PC-3 (cell line): ENCODE data around the gene MAP1B. TPM values are rescaled to one million over a fixed set of nuclear protein-coding genes. Genes with fewer than 3 reads are reported as not detected.

Source experiments
- ATAC-seq: fragments of 200-7000 bp; cut with Tn5 transposase; 2 replicates; pipeline ENCODE4 v1.9.1; 2020; ENCODE audit warnings: mild to moderate bottlenecking, moderate library complexity
- BruUV-seq: library from RNA; stranded (reverse); fragments of 400-500 nt; replicated peaks from 2 replicates; lab custom pipeline; 2021; lab: Mats Ljungman, UMichigan
- CTCF ChIA-PET: fragments of 300-600 bp; sonication (Branson Sonifier 250); formaldehyde crosslinking; loops from one replicate; lab custom pipeline; 2022; ENCODE audit warnings: antibody characterized with exemption; lab: Charles Lee
- POLR2A ChIA-PET: fragments of 300-600 bp; sonication (Branson Sonifier 250); formaldehyde crosslinking; loops from one replicate; lab custom pipeline; 2022; ENCODE audit warnings: antibody characterized with exemption; ENCODE audit not compliant: unreplicated experiment; lab: Charles Lee
- DNase-seq: peaks from one replicate; pipeline ENCODE4 v3.0.0-alpha.2; 2015
- H2AFZ ChIP-seq: fragments of 300-600 bp; sonication (generic); 2 replicates; pipeline ENCODE4 v1.6.0; 2016; ENCODE audit warnings: antibody characterized with exemption, low read length
- H3F3A ChIP-seq: fragments of 300-600 bp; sonication (generic); one replicate; pipeline ENCODE4 v1.6.0; 2017; ENCODE audit warnings: antibody characterized with exemption, low read length, control low read depth, mild to moderate bottlenecking; ENCODE audit not compliant: unreplicated experiment
- H3K27ac ChIP-seq: fragments of 300-600 bp; sonication (generic); 2 replicates; pipeline ENCODE4 v1.5.1; 2016; ENCODE audit warnings: mild to moderate bottlenecking, low read length
- H3K27me3 ChIP-seq: fragments of 300-600 bp; sonication (generic); 2 replicates; pipeline ENCODE4 v1.6.1; 2016; ENCODE audit warnings: low read length, mixed read lengths
- H3K36me3 ChIP-seq: fragments of 300-600 bp; sonication (generic); 2 replicates; pipeline ENCODE4 v1.6.1; 2016; ENCODE audit warnings: low read depth, mixed run types, low read length, mixed read lengths
- H3K4me1 ChIP-seq: fragments of 300-600 bp; sonication (generic); 2 replicates; pipeline ENCODE4 v1.5.1; 2016; ENCODE audit warnings: low read length; ENCODE audit not compliant: insufficient read depth
- H3K4me2 ChIP-seq: fragments of 300-600 bp; sonication (generic); 2 replicates; pipeline ENCODE4 v1.6.0; 2016; ENCODE audit warnings: low read length
- H3K4me3 ChIP-seq: fragments of 300-600 bp; sonication (generic); 2 replicates; pipeline ENCODE4 v1.5.1; 2016; ENCODE audit warnings: mild to moderate bottlenecking, low read length, mixed read lengths
- H3K79me2 ChIP-seq: fragments of 300-600 bp; sonication (generic); 2 replicates; pipeline ENCODE4 v1.6.1; 2017; ENCODE audit warnings: low read length, mixed read lengths
- H3K9ac ChIP-seq: fragments of 300-600 bp; sonication (generic); 2 replicates; pipeline ENCODE4 v1.6.0; 2016; ENCODE audit warnings: mild to moderate bottlenecking, low read length
- H3K9me2 ChIP-seq: fragments of 300-600 bp; sonication (generic); replicated peaks from 2 replicates; pipeline ENCODE4 v1.6.1; 2016; ENCODE audit warnings: mixed run types, low read length, mixed read lengths
- H3K9me3 ChIP-seq: fragments of 300-600 bp; sonication (generic); 2 replicates; pipeline ENCODE4 v1.6.1; 2016; ENCODE audit warnings: low read length, mixed read lengths
- H4K20me1 ChIP-seq: fragments of 300-600 bp; sonication (generic); 2 replicates; pipeline ENCODE4 v1.6.1; 2016; ENCODE audit warnings: low read length, mixed read lengths
- EZH2 ChIP-seq: fragments of 300-600 bp; sonication (generic); IDR thresholded peaks from one replicate; pipeline ENCODE4 v1.6.1; 2017; ENCODE audit warnings: antibody characterized with exemption, mild to moderate bottlenecking, low read length; ENCODE audit not compliant: unreplicated experiment
- EZH2phosphoT487 ChIP-seq: fragments of 300-600 bp; sonication (generic); IDR thresholded peaks from 2 replicates; pipeline ENCODE4 v1.6.1; 2018; ENCODE audit warnings: mild to moderate bottlenecking, antibody characterized with exemption, low read length, borderline replicate concordance
- intact Hi-C: fragments of 100-400 bp; cut with micrococcal nuclease; formaldehyde crosslinking; loops from 2 replicates; pipeline ENCODE4 v1.9.0; 2023
- total RNA-seq: library from RNA; depleted of rRNA; stranded (reverse); fragments of >200 nt; gene quantifications from 2 replicates; pipeline ENCODE4 v1.2.3, GENCODE V29; 2014
- TF ChIP-seq, protein P1 (sequence below): fragments of 300-600 bp; sonication (generic); conservative IDR thresholded peaks from 2 replicates; pipeline ENCODE4 v1.5.1; 2017; ENCODE audit warnings: antibody characterized with exemption, low read depth, mild to moderate bottlenecking, low read length

The MAP1B gene
- total RNA-seq, 1 experiment from 2014 or later: 12.8 TPM

DNA sequence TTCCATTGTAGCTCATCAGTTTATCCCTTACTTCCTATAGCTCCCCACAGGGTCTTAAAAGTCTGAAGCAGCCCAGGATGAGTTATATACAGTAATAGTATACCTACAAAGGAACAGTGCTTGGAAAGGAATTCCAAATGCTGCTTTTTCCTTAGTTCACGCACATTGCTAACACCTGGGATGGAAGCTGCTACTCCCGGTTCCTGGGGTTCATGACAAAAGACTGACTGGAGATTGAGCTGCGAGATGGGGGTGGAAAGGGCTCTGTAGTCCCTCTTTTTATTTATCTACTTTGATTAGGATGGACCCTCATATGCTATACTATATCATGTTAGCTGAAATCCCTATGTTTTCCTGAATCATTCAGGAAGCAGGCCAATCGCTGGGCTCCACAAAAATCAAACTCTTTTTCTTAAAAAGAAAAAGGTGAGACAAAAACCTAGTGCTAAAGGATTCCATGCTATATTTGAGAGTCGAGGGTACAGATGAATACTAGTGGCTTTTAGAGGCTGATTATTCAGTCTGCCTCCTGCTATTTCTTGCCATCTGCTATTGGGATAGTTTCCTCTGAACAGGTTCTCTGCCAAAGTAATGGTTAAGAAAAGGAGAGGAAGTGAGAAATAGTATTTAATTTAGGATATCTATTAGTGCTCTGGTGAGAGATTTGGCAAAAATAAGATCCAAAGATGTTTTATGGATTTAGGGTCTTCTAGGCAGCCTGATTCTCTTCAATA is 131.6 kb downstream of the MAP1B start:
- Histone ChIP-seq H3K4me2 (no peak overlapping the region), H3K36me3 (0 out of 2 replicates have a peak, but pooled peaks cover 5% of the 10 kb centered on the region), H3K9ac (no peak overlapping the region), H3K9me2 (no peaks in the 10 kb centered on the region), H3K9me3 (no peaks in the 10 kb centered on the region), H3K4me1 (peaks cover 17% of the 10 kb centered on the region), H3K27me3 (no peaks in the 10 kb centered on the region), H4K20me1 (no peaks in the 10 kb centered on the region), H3K27ac (no peak overlapping the region), H3F3A (no peaks in the 10 kb centered on the region), H2AFZ (no peak overlapping the region), H3K4me3 (no peak overlapping the region), H3K79me2 (0 out of 2 replicates have a peak, but pooled peaks cover 12% of the 10 kb centered on the region)
- no peak for TF ChIP-seq EZH2phosphoT487
- no peak for TF ChIP-seq EZH2
- TF ChIP-seq, protein P1, sequence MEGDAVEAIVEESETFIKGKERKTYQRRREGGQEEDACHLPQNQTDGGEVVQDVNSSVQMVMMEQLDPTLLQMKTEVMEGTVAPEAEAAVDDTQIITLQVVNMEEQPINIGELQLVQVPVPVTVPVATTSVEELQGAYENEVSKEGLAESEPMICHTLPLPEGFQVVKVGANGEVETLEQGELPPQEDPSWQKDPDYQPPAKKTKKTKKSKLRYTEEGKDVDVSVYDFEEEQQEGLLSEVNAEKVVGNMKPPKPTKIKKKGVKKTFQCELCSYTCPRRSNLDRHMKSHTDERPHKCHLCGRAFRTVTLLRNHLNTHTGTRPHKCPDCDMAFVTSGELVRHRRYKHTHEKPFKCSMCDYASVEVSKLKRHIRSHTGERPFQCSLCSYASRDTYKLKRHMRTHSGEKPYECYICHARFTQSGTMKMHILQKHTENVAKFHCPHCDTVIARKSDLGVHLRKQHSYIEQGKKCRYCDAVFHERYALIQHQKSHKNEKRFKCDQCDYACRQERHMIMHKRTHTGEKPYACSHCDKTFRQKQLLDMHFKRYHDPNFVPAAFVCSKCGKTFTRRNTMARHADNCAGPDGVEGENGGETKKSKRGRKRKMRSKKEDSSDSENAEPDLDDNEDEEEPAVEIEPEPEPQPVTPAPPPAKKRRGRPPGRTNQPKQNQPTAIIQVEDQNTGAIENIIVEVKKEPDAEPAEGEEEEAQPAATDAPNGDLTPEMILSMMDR: no peak
- ChIA-PET POLR2A (no interaction called here), CTCF (no interaction called here)
- intact Hi-C loops: no loop called here
- ATAC-seq: no peak
- no TSS peak for BruUV-seq
- DNase-seq: no peak

DNA sequence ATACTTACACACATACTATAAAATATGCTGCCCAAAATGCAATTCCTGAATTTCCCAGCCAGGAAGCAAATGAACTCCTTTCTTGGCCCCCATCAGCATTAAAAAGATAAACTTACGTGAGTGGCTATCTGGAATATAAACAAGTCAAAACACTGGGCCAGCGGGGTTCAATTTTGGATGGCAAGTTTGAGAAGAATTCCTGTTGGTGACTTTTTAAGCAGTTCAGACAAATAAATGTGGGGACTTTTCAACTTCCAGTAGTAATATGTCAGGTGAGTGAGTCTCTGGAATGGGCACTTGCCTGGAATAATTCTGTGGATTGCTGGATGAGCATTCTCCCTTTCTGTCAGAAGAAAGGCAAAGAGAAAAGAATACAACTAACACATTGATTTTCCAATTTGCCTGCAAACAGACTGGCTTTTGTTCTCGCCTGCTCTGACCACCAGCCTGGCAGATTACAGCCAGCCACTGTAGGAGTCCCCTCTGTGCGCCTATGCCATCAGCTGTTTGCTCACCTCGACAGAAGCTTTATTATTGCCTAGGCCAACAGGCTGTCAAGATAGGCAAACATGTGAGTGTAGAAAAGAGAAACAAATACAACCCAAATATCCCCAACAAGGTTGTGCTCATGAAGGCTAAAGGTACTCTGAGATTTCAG is 134.2 kb downstream of the MAP1B start:
- no peak overlapping the region for H3K4me3 ChIP-seq
- TF ChIP-seq EZH2phosphoT487: no peak
- TF ChIP-seq EZH2: no peak
- TF ChIP-seq, protein P1: no peak
- BruUV-seq: no TSS peak
- peaks cover 15% of the 10 kb centered on the region for H3K4me1 ChIP-seq
- H3K9ac ChIP-seq: no peak overlapping the region
- no peak overlapping the region for H2AFZ ChIP-seq
- no peaks in the 10 kb centered on the region for H3F3A ChIP-seq
- ATAC-seq (no peak), DNase-seq (no peak)
- no peaks in the 10 kb centered on the region for H3K9me2 ChIP-seq
- H3K79me2 ChIP-seq: peaks cover 22% of the 10 kb centered on the region
- 0 out of 2 replicates have a peak, but pooled peaks cover 3% of the 10 kb centered on the region for H3K36me3 ChIP-seq
- H3K9me3 ChIP-seq: no peaks in the 10 kb centered on the region
- ChIA-PET POLR2A (no interaction called here), CTCF (no interaction called here)
- no peak overlapping the region for H3K27ac ChIP-seq
- H4K20me1 ChIP-seq: no peaks in the 10 kb centered on the region
- no peaks in the 10 kb centered on the region for H3K27me3 ChIP-seq
- intact Hi-C loops: loop anchor here (10.0 kb wide), 1 partner anchor 107 kb away; no protein-coding TSS in a partner anchor
- no peak overlapping the region for H3K4me2 ChIP-seq
